NCI-H524 (cell line): Measurements from ENCODE around the gene FOXR1.

Source experiments
- DNase-seq, 2 experiments: peaks; one replicate each; lab custom pipeline; 2025; lab: John Stamatoyannopoulos, UW

Gene FOXR1

GRCh38 chr11:119026970-119027369 is 55.4 kb downstream of the FOXR1 start:
- no peak for DNase-seq

- no peak for DNase-seq
Measured at GRCh38 chr11:119027561-119028345, 56.2 kb downstream of the FOXR1 start.

- no peak for DNase-seq
Measured at GRCh38 chr11:119028346-119029068, 56.9 kb downstream of the FOXR1 start.

- no peak for DNase-seq
Measured at GRCh38 chr11:119029069-119029339, 57.4 kb downstream of the FOXR1 start.

GRCh38 chr11:119029340-119030028 is 57.9 kb downstream of the FOXR1 start:
- DNase-seq: no peak

- DNase-seq: no peak
Measured at GRCh38 chr11:119030029-119030328, 58.4 kb downstream of the FOXR1 start.

GRCh38 chr11:119030329-119031047 is 58.9 kb downstream of the FOXR1 start, which contains the start of gene SLC37A4:
TSS of gene SLC37A4 (minus strand) at chr11:119030877.
- DNase-seq: peak; percentile 92 to 96
